Right cardiac atrium (tissue), 5 donors: Measurements from ENCODE around the gene ENPP4. TPM values are rescaled to one million over a fixed set of nuclear protein-coding genes. Genes with fewer than 3 reads are reported as not detected.
"Not testable (repeated sequence)": the region's sequence is repeated elsewhere in the genome, so short reads cannot be mapped to it uniquely, and the experiment has no call there.

Experiments
- ATAC-seq, 2 donors: fragments of 200-7000 bp; cut with Tn5 transposase; one replicate each; pipeline versions ENCODE4 v1.8.0 to v1.9.1; 2020; ENCODE audit warnings: moderate library complexity in 2 of 2, mild to moderate bottlenecking in 1 of 2
- DNase-seq, 3 donors: peaks; one replicate each; pipeline ENCODE4 v3.0.0-alpha.2; 2020
- H3K27ac ChIP-seq: one replicate; pipeline ENCODE4 v1.5.1; 2013; ENCODE audit warnings: mild to moderate bottlenecking, low read length, control low read depth, moderate library complexity
- H3K27me3 ChIP-seq: one replicate; pipeline ENCODE4 v1.6.1; 2013; ENCODE audit not compliant: control insufficient read depth, insufficient read depth
- H3K4me1 ChIP-seq: one replicate; pipeline ENCODE4 v1.6.1; 2013; ENCODE audit warnings: low read length; ENCODE audit not compliant: control insufficient read depth, insufficient read depth
- H3K4me3 ChIP-seq: one replicate; pipeline ENCODE4 v1.5.1; 2013; ENCODE audit warnings: low read length, control low read depth
- H3K9me3 ChIP-seq: one replicate; pipeline ENCODE4 v1.6.1; 2013; ENCODE audit warnings: low read length; ENCODE audit not compliant: control insufficient read depth
- WGBS: extraction: QIAGEN DNeasy Blood & Tissue Kit; methylation state at CpG from one replicate; pipeline ENCODE4 v1.1.7; 2013; 5-methylcytosine and 5-hydroxymethylcytosine counted together
- intact Hi-C, 4 donors: fragments of 100-400 bp; cut with DNase I; formaldehyde crosslinking; loops; one replicate each; pipeline versions ENCODE4 v1.11.0 to v1.14.0; 2022 to 2023
- polyA plus RNA-seq: library from polyadenylated mRNA; stranded (reverse); fragments of 200-250 nt; gene quantifications from one replicate; pipeline ENCODE4 v1.2.3, GENCODE V29; 2013
- total RNA-seq, 4 donors: library from RNA; stranded (reverse); fragmentation: NEBNext Ultra II Directional; extraction: Animal tissue kit (Norgen Biotek cat#: 25700); gene quantifications; one replicate each; pipeline ENCODE4 v1.2.1, GENCODE V29; 2021
- donor health status: healthy with polysubstance abuse.
- donor health status: DM: no; HTN: yes; CAD: no.
- donor health status: DM: no; HTN: no; CAD: no.
- donor health status: DM: no; HTN: yes; CAD: no; lungs with severe emphysema.
- donor health status: DM: yes; HTN: yes; CAD: no.

ENPP4 gene
- total and polyA plus RNA-seq, 5 donors = 16.6 to 29.9 (median 23.1) TPM

DNA sequence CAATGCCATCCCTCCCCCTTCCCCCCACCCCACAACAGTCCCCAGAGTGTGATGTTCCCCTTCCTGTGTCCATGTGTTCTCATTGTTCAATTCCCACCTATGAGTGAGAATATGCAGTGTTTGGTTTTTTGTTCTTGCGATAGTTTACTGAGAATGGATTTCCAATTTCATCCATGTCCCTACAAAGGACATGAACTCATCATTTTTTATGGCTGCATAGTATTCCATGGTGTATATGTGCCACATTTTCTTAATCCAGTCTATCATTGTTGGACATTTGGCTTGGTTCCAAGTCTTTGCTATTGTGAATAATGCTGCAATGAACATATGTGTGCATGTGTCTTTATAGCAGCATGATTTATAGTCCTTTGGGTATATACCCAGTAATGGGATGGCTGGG, 1.5 kb downstream of the ENPP4 start:
- H3K4me3 ChIP-seq, H3K9me3 ChIP-seq, H3K4me1 ChIP-seq, ATAC-seq, H3K27ac ChIP-seq, intact Hi-C loops, DNase-seq, H3K27me3 ChIP-seq: not testable (repeated sequence)
- WGBS = 100% methylated on average over 1 of the region's 1 CpG

GRCh38 chr6:46134216-46134615, 4.4 kb downstream of the ENPP4 start:
- 79% methylated on average over 2 of the region's 2 CpGs for WGBS
- DNase-seq (no peak), ATAC-seq (no peak)
- Histone ChIP-seq H3K27me3 (no peaks in the 10 kb centered on the region), H3K9me3 (no peaks in the 10 kb centered on the region), H3K27ac (peak overlapping the region; percentile 71), H3K4me3 (no peak overlapping the region), H3K4me1 (peaks cover 2% of the 10 kb centered on the region)
- intact Hi-C loops = no loop called here

- WGBS = 75% methylated on average over 1 of the region's 1 CpG
- Histone ChIP-seq H3K9me3 (no peaks in the 10 kb centered on the region), H3K27ac (no peak overlapping the region), H3K4me3 (no peak overlapping the region), H3K4me1 (peaks cover 2% of the 10 kb centered on the region), H3K27me3 (no peaks in the 10 kb centered on the region)
- intact Hi-C loops = no loop called here
- DNase-seq = no peak
- no peak for ATAC-seq
Observed at GRCh38 chr6:46135176-46135575, 5.4 kb downstream of the ENPP4 start.

DNA sequence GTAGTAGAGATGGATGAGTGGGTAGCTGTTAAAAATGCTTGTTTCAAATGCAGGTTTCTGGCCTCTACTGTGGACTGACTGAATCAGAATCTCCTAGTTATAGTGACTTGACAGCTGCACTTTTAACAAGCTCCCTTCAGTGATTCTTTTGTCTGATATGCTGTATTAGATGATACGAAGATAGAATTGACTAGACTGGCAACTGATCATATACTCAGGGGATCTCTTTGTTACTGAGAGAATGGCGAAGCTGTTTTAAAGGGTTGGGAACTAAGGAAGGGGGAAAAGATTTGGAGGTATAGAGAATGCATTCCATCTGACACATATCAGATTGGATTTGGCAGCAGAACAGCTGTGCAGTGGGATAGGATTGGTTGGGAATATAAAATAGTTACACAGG, 7.0 kb downstream of the ENPP4 start:
- intact Hi-C loops = no loop called here
- H3K4me1 ChIP-seq = peaks cover 2% of the 10 kb centered on the region
- no peak overlapping the region for H3K27ac ChIP-seq
- H3K27me3 ChIP-seq = no peaks in the 10 kb centered on the region
- no peak overlapping the region for H3K4me3 ChIP-seq
- no peak for ATAC-seq
- DNase-seq = no peak
- H3K9me3 ChIP-seq = no peaks in the 10 kb centered on the region
- WGBS = 64% methylated on average over 2 of the region's 2 CpGs

GRCh38 chr6:46137387-46137786, 7.6 kb downstream of the ENPP4 start:
- intact Hi-C loops = no loop called here
- no peaks in the 10 kb centered on the region for H3K27me3 ChIP-seq
- 82% methylated on average over 2 of the region's 2 CpGs for WGBS
- no peak overlapping the region for H3K27ac ChIP-seq
- no peaks in the 10 kb centered on the region for H3K9me3 ChIP-seq
- H3K4me3 ChIP-seq = no peak overlapping the region
- no peak for ATAC-seq
- H3K4me1 ChIP-seq = peaks cover 2% of the 10 kb centered on the region
- no peak for DNase-seq

GRCh38 chr6:46138281-46138680, 8.5 kb downstream of the ENPP4 start:
- intact Hi-C loops = no loop called here
- DNase-seq = no peak
- Histone ChIP-seq H3K4me3 (no peak overlapping the region), H3K9me3 (no peaks in the 10 kb centered on the region), H3K4me1 (peaks cover 4% of the 10 kb centered on the region), H3K27ac (no peak overlapping the region), H3K27me3 (no peaks in the 10 kb centered on the region)
- no peak for ATAC-seq
- 93% methylated on average over 1 of the region's 1 CpG for WGBS

DNA sequence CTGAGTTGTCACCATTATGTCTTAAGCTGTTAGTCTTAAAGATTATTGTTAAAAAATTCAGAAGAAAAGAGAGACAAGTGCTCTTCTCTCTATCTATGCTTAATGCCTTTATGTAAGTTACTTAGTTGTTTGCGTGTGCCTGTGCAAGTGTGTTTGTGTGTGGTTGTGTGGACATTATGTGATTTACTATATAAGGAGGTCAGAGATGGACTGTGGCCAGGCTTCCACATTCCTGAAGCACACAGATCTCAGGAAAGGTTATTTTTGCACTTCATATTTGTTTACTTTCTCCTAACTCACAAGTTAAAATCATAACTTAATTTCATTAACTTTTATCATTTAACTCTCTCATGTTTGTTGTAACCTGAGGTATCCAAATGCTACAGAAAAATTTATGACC, 14.5 kb downstream of the ENPP4 start:
- Histone ChIP-seq H3K4me3 (no peak overlapping the region), H3K27me3 (no peaks in the 10 kb centered on the region), H3K9me3 (no peaks in the 10 kb centered on the region), H3K27ac (no peak overlapping the region), H3K4me1 (peaks cover 2% of the 10 kb centered on the region)
- intact Hi-C loops = no loop called here
- peak in 1 of 3 donors; percentile 37 for DNase-seq
- ATAC-seq = no peak
- WGBS = 51% methylated on average over 1 of the region's 1 CpG

GRCh38 chr6:46149066-46149465, 19.3 kb downstream of the ENPP4 start:
- DNase-seq, H3K4me1 ChIP-seq, H3K27me3 ChIP-seq, H3K9me3 ChIP-seq, H3K27ac ChIP-seq, intact Hi-C loops, ATAC-seq, H3K4me3 ChIP-seq: not testable (repeated sequence)
- WGBS = 90% methylated on average over 3 of the region's 3 CpGs

GRCh38 chr6:46156701-46157100, 26.9 kb downstream of the ENPP4 start:
- H3K4me3 ChIP-seq = no peak overlapping the region
- no peaks in the 10 kb centered on the region for H3K9me3 ChIP-seq
- H3K4me1 ChIP-seq = no peaks in the 10 kb centered on the region
- ATAC-seq (no peak), DNase-seq (no peak)
- intact Hi-C loops = no loop called here
- H3K27ac ChIP-seq = no peak overlapping the region
- H3K27me3 ChIP-seq = no peaks in the 10 kb centered on the region

GRCh38 chr6:46159229-46159628, 29.4 kb downstream of the ENPP4 start:
- no peaks in the 10 kb centered on the region for H3K27me3 ChIP-seq
- DNase-seq = no peak
- H3K4me1 ChIP-seq = no peaks in the 10 kb centered on the region
- ATAC-seq = no peak
- no peak overlapping the region for H3K27ac ChIP-seq
- intact Hi-C loops = no loop called here
- H3K4me3 ChIP-seq = no peak overlapping the region
- no peaks in the 10 kb centered on the region for H3K9me3 ChIP-seq

- no peak for ATAC-seq
- DNase-seq = no peak
Observed at GRCh38 chr6:46160102-46160501, 30.3 kb downstream of the ENPP4 start.

More at GRCh38 chr6:46160102-46160501, 30.3 kb downstream of the ENPP4 start:
- Histone ChIP-seq H3K4me3 (no peak overlapping the region), H3K9me3 (no peaks in the 10 kb centered on the region), H3K27me3 (no peaks in the 10 kb centered on the region), H3K4me1 (no peaks in the 10 kb centered on the region), H3K27ac (no peak overlapping the region)
- intact Hi-C loops = no loop called here
- 93% methylated on average over 5 of the region's 5 CpGs for WGBS
